HG03558 (cell line): Measurements from ENCODE around the gene NAV1.
"Not testable (repeated sequence)": the region's sequence is repeated elsewhere in the genome, so short reads cannot be mapped to it uniquely, and the experiment has no call there.

ENCODE experiments used
- ATAC-seq: cut with Tn5 transposase; IDR thresholded peaks from one replicate; pipeline ENCODE4 v1.9.1; 2021; ENCODE audit warnings: moderate number of reproducible peaks; ENCODE audit not compliant: unreplicated experiment; ENCODE audit errors: extremely low read depth

The NAV1 gene

GRCh38 chr1:201562257-201562656 is 23.3 kb downstream of the NAV1 start:
- no peak for ATAC-seq

DNA sequence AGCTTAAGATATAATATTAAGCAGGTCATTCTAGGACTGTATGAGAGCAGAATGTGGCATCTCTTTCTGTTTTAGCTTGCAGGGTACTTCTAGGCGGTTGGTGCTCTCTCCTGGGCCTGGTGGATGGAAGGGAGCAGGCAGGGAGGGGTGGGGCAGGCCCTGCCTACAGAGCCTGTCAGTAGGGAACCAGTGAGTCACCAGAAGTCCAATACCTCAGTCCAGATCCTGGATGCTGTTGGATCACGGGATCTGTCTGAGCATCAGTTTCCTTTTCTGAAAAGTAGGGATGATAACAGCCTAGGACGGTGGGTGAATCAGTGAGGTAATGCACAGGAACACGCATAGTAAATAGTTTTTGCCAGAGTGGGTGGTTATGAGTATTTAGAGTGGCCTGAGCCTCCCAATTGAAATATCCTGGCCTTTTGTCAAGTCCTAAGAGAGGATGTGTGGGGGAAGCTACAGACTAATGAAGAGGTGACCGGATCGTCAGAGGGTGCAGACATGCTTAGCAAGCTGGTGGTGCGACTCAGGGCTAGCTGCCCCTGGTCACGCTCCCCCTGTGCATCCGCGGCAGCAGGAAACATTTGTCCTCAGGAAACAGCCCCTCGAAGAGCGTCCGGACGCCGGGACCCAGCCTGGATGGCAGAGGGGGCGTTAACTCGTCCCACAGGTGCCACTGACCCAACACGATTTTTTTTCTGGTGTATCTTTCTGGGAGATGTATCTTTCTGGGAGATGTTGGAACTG is 23.9 kb downstream of the NAV1 start:
- no peak for ATAC-seq

- no peak for ATAC-seq
Observed at GRCh38 chr1:201563406-201563780, 24.5 kb downstream of the NAV1 start.

DNA sequence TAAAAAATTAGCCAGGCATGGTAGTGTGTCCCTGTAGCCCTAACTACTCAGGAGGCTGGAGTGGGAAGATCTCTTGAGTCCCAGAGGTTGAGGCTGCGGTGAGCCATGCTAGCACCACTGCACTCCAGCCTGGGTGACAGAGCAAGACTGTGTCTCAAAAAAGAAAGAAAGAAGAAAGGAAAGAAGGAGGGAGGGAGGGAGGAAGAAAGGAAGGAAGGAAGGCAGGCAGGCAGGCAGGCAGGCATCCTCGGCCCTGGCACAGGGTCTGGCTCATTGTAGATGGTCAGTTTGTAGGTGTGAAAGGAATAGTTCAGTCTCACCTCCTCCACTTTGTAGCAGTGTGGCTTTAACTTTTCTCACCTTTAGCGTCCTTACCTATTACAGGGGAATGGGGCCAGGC is 25.0 kb downstream of the NAV1 start:
- ATAC-seq = no peak

DNA sequence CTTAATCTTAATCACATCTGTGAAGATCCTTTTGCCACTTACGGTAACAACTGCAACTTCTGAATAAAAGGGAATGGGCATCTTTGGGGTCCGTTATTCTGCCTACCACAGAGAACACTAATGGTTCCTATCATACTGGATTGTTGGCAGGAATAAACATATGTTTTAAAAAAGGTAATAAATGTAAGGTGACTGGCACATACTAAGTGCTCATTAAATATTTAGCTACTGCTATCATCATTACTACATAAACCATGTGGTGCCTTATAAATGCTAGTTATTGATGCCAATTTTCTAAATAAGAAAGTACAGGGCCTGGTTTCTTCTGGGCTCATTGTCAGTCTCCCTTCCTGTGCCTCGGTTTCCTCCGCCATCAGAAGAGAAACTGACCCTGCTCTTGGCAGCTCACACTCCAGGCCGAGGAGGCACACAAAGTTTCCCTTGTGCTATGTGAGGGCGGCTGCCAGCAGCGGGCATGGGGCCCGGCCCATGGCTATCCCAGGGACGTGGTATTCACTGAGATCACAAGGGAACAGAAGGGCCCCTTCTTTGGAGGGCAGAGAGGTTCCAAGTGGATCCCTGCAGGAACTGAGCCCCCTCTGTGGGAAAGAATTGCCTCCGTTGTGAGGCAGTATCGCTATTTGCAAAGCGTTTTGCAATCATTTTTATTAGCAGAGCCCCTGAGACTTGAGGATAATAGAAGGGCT is 26.2 kb downstream of the NAV1 start:
- no peak for ATAC-seq

DNA sequence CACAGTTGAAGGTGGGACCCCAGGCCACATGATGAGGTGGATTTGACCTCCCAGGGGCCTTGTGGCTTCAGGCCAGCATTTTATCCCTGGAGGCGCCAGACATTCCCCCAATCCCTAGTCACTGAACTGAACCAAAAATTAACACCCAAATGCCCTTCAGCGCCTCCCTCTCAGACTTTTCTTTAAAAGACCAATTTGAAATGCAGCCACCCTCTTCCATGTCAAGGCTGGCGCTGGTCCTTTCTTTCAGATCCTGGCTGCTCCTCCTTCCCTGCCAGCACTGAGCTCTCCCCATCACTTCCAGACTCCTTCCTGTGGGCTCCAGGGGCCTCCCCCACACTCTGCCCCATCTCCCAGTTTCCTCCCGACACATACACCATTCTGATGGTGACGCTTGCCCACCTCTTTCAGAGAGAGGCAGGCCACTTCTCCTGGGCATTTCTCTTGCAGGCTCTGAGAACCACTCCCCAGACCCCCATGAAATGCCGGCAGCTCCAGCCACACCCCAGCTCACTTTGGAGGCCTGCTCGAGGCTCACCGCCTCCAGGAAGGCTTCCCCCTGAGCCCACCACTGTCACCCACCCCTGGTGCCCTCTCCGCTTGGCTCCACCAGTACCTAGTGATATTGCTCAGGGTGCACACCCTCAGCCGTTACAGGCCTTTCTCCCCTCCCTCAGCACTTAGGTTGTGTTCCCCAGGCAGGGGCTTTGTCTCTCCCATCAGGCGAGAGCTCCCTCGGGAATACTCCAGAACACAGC is 27.0 kb downstream of the NAV1 start:
- no peak for ATAC-seq

DNA sequence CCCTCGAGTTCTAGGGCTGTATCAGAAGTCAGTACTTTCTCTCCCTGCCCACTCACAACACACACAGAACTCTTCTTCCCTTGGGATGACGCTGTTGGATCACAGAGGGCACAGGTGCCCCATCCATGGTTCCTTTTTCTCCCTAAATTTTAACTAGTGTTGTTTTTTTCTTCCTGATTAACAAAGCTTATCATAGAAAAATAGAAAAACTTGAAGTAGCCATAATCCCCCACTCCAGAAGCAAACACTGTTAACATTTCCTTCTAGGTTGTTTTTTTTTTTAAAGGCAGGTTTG is 27.5 kb downstream of the NAV1 start:
- no peak for ATAC-seq

DNA sequence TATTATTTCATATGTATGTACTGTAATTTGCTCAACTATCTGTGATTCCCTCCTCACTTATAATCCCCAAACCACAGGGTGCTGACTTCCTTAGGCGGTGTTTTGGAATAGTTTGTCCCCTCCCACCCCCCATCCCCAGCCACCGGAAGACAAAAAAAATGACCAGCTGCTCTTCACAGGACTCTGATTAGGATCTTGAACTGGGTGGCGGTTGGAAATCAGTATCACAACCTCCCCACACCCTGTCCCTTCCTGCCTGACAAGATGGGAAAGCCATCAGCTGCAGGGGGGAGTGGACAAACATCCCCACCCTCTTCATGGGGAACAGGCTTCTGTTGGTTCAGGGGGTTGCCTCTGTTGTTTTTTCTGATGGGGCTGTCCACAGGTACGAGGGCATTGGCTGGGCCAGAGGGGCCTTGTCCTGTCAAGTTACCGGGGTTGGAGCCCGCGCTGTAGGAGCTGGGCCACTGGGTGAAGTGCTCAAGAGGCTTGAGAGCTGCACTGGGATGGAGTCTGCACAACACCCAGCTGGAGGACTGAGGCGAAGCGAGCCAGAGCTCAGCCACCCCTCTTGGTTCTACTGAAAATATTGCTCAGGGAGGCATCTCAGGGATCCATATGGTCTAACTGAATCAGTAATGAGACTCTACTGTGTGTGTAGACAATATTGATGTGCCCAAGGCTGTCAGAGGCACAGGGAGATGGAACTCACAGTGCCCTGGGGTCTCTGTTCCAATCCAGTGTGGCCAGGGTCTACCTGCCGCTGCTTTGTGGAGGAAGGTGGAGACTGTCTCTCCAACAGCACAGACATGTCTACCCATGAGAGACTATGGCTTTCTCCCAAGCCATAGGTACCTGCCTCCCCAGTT is 28.2 kb downstream of the NAV1 start:
- ATAC-seq = no peak

DNA sequence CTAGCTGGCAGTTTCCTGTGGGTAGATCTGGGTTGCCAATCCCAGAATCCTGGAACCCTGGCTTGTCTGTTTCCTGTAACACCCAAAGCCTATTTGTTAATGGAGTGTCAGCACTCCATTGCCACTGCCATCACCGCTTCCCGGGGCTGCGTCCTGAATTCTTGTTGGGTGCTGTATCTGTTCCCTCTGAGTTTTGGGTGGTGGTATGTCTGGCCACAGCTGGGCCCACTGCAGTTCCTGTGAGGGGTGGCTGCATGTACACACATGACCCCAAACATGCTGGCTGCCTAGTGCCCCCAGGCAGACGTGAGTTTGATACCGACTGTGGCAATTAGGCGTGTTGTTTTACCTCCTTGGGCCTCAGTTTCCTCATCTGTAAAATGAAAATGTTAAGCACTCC is 29.3 kb downstream of the NAV1 start:
- no peak for ATAC-seq

- ATAC-seq = no peak
Observed at GRCh38 chr1:201568859-201569294, 29.9 kb downstream of the NAV1 start.

DNA sequence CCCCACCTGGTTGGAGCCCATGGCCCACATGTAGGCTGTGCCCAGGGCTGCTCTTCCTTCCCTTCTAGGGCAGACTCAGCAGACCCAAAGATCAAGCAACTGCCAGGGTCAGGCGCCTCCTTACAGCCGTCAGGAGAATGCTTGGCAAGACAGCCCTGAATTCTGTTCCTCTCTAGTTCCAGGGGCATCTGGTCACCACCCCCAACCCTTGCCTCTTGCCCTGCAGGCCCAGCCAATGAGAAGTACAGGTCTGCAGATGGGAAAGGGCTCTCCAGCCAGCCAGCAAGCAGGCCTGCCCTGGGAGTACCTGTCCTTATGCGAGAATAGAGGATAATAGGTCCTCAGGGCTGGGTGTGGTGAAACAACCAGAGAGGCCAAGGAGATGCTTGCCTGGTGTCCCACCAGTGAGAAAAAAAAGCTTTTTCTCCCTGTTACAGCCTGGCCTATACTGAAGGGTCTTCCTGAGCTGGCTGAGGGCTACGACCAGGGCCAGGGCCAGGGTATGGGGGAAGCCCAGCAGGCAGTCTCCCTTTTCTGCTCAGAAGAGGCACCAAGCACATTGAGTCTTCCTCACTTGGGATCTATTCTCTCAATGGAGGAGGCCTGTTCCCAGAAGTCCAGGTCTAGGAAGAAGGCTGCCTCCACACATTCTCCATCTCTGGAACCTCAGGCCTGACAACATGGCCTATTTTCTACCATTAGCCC is 31.4 kb downstream of the NAV1 start:
- ATAC-seq = no peak

GRCh38 chr1:201570886-201571624 is 32.1 kb downstream of the NAV1 start:
- ATAC-seq = no peak

DNA sequence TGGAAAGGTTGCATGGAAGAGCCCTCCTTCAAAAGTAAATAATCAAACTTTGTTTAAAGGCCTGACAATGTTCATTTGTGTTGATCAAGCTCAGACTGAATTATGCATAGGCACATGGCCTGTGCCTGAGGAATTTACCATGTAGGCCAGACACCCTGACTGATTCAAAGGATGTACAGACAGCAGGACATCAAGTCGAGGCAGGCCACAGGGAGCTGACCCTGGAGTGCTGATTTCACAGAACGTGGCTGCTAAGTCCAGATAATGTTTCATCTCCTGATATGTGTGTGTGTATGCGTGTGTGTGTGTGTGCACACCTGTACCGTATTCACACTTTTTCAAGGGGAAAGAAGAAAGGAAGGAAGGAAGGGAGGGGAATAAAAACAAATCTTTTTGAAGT is 34.1 kb downstream of the NAV1 start:
- ATAC-seq = no peak

DNA sequence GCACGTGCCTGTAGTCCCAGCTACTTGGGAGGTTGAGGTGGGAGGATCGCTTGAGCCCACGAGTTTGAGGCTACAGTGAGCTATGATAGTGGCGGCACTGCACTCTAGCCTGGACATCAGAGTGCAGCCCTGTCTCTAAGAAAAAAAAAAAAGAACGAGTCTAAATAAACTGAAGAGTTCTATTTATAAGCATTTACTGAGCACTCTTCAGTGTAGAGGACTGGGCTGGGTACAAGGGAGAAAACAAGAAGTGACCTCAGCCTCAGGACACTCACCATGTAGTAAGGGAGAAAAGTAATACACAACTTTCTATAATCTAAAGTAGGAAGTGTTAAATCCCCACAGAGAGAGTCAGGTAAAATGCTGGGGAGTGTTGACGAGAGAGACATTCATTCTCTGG is 35.0 kb downstream of the NAV1 start:
- no peak for ATAC-seq

DNA sequence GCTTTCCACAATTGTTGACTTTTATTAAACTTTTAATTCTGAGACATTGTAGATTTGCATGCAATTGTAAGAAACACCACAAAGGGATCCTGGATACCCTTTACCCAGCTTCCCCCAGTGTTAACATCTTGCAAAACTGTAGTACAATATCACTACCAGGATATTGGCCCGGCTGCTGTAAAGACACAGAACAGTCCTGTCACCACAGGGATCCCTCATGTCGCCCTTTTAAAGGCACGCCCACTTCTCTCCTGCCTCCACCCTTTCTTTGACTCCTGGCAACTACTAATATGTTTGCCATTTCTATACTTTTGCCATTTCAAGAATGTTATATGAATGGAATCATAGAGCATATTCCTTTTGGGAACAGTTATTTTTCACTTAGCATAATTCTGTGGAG is 37.0 kb downstream of the NAV1 start:
- ATAC-seq = no peak

DNA sequence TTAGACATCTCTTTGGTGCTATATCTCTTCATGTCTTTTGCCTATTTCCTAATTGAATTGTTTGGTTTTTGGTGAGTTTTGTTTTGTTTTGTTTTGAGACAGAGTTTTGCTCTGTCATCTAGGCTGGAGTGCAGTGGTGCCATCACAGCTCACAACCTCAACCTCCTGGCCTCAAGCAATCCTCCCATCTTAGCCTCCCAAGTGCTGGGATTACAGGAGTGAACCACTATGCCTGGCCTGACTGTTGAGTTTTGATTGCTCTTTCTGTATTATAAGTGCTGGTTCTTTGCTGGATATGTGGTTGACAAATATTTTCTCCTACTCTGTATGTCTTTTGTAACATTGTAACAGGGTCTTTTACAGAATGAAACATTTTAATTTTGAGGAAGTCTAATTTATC is 38.0 kb downstream of the NAV1 start:
- no peak for ATAC-seq

DNA sequence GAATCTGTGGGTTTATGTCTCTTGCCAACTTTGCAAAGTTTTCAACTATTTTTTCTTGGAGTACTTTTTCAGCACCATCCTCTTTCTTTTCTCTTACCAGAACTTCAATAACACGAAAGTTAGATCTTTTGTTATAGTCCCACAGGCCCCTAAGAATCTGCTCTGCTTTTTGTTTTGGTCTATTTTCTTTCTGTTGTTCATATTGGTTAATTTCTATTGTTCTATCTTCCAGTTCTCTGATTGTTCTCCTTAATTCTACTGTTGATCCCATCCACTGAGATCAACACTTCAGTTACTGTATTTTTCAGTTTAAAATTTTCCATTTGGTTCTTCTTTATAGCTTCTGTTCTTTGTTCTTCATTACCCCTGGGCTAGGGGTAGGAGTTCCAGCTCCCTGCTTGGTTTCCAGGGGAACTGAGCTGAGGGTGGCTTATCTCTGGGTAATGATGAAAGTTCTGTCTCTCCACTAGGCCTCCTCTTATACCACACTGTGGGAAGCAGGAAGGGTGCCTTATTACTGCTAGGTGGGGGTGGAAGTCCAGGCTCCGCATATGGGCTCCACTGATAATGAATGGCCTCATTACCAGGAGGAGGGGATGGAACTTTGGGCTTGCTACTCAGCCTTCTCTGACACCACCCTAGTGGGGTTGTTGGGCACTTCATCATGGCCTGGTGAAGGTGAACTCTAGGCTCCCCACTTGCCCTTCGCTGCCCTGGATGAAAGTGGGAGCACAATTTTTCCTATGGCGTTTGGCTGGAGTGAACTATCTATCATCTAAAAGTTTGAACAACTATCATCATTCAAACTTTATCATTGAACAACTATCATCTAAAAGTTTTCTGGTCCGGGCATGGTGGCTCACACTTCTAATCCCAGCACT is 39.3 kb downstream of the NAV1 start:
- ATAC-seq = no peak

GRCh38 chr1:201581371-201581770 is 42.4 kb downstream of the NAV1 start:
- not testable (repeated sequence) for ATAC-seq
